CD4-positive, alpha-beta T cell treated with Interferon alpha-2 for 1 hour (primary cell): ENCODE data around the gene IFI27.
A peak's percentile ranks its signal among the peaks of the same experiment; 100 is the strongest.
"Not testable (repeated sequence)": the region's sequence is repeated elsewhere in the genome, so short reads cannot be mapped to it uniquely, and the experiment has no call there.

ENCODE experiments used
- DNase-seq, 2 donors: peaks; one replicate each; pipeline ENCODE4 v3.0.0-alpha.2; 2020 to 2022

Gene IFI27

DNA sequence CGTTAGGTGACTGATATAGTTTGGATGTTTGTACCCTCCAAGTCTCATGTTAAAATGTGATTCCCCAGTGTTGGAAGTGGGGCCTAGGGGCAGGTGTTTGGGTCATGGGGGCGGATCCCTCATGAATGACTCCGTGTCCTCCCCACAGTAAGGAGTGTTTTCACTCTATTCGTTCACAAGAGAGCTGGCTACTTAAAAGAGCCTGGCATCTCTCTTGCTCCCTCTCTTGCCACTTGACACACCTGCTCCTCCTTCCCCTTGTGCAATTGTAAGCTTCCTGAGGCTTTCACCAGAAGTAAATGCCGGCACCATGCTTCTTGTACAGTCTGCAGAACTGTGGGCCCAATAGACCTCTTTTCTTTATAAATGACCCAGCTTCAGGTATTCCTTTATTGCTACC, 16.3 kb downstream of the IFI27 start:
- DNase-seq = no peak

DNA sequence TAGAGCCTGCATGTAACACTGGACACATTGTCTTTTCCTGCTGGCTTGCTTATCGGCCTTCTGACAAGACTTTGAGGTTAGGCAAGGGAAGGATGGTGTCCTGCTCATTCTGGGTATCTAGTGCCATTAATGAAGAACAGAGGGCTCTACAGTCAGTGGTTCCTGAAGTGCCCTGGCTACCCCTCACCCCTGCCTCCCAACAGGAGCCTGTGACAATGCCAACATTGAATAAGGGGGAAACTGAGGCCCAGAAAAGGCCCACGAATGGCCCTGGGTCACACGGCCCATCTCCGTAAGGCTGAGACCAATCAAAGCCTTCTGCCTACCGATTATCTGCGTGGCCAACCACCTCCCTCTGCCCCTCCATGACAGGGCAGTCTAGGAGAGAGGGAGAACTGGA, 16.8 kb downstream of the IFI27 start:
- no peak for DNase-seq

DNA sequence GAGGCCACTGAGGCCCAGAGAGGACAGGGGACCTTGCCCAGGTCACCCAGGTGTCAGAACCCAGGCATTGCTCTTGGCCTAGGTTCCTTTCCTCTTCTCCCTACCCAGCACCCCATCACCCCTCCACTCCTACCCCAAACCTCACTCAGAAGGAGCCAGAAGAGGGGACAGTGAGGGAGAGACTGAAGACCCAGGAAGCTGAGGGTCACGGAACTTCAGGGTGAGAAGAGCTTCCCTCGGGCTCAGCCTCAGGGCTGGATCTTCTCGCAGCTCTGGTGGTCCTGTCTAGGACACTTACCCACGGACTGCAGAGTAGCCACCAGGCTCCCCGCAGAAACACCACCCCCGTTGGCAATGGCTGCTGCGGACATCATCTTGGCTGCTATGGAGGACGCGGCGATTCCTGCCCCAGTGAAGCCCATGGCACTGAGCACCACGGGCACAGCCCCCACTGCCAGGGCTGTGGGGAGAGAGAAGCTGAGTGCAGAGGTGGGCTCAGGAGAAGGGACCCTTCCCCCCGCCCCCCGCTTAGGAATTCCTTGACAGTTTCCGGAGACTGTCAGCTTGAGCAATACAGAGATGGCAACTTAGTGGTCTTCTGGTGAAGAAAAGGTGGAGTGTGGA, 17.8 kb downstream of the IFI27 start:
- DNase-seq = no peak

DNA sequence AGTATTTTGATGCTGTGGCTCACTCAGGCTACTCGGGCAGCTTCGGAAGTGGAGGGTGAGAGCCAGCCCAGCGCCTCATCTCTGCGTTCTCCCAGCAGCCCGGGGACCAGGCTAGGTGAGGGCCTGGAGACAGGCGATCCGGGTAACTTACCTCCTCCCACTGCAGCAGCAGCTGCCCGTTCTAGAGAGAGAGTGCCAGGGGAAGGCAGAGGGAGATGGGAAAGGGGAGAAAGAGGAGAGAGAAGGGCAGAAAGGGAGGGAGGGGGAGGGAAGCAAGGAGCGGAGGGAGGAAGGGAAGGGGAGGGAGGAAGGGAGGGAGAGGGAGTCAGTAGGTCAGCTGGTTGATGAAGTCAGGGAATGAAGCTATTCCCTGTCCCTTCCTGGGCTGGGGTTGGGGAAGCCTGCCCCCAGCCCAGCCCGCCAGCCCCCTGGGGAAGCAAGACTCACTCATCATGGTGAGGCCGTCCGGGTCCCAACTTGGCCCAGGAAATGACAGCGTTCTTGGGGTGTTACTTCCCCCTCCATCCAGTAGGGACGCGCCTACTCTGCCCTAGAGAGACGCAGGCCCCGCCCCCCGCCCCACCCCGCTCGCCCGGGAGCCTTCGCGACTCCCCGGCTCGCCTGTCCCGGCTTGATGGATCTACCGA, 18.7 kb downstream of the IFI27 start, which contains the start of gene IFI27L2:
IFI27L2 (minus strand) TSS at position 494 of the 647 bp plus-strand sequence; CDS start at position 454, 40 bp downstream.
- peak; percentile 59 to 79 for DNase-seq

DNA sequence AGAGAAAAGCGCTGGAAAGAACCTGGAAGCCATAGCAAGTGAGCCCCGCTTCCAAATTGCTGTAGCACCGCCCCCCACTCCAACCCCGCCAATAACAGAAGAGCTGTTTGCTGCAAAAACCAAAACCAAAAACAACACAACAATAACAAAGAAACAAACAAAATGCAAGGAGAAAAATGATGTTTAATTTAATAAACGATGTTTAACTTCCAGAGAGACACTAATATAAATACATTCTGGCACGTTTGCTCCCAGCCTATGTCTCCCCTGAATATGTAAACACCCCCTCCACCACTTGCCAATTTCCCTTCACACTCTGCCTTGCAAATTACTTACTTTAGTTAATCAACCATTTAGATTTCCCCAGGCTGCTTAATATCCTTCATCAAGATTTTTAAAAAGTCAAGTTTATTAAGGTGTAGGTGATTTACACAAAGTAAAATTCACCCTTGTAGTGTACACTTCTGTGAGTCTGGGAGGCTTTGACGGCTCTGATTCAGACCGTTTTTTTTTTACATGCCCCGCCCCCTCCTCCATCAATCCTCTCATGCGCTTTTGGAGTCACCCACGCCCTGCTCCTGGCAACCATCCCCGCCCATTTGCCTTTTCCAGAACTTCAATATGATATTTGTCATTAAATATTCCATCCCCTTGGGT, 19.4 kb downstream of the IFI27 start:
- DNase-seq = peak in 1 of 2 donors; percentile 33

DNA sequence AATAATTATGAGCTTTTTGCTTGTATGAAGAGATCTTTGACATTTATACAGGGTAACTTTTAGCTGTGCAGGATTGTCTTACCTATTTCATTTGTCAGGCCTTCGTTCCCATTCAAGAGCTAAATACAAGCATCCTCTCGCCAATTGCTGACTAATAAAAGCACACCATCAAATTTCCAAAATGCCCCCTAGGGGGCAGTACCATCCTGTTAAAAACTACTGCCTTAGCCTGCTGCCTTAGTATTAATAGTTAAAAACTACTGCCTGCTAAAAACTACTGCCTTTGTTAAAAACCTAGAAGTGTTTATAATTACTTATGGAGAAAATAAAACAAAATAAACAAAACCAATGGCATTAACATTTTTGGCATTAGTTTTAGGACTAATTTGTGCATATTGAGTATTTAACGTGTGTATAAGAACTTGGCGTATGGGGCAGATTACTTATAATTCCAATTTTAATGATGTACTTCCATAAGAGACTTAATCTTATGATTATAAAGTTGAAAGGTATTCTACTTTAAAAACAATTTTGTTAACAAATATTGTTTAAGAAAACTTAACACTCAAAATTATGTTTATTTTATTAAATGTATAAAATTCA, 21.9 kb downstream of the IFI27 start:
- peak; percentile 61 to 84 for DNase-seq

DNA sequence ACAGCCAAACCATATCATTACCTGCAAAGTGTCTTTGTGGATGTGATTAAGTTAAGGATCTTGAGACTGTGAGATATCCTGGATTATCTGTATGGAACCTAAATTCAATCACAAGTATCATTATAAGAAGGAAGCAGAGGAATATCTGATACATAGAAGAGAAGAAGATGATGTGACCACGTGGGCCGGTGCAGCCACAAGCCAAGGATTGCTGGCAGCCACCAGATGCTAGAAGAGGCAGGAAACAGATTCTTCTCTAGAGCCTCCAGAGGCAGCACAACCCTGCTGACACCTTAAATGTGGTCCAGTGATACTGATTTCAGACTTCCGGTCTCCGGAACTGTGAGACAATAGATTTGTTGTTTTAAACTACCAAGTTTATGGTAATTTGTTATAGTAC, 24.9 kb downstream of the IFI27 start:
- no peak for DNase-seq

DNA sequence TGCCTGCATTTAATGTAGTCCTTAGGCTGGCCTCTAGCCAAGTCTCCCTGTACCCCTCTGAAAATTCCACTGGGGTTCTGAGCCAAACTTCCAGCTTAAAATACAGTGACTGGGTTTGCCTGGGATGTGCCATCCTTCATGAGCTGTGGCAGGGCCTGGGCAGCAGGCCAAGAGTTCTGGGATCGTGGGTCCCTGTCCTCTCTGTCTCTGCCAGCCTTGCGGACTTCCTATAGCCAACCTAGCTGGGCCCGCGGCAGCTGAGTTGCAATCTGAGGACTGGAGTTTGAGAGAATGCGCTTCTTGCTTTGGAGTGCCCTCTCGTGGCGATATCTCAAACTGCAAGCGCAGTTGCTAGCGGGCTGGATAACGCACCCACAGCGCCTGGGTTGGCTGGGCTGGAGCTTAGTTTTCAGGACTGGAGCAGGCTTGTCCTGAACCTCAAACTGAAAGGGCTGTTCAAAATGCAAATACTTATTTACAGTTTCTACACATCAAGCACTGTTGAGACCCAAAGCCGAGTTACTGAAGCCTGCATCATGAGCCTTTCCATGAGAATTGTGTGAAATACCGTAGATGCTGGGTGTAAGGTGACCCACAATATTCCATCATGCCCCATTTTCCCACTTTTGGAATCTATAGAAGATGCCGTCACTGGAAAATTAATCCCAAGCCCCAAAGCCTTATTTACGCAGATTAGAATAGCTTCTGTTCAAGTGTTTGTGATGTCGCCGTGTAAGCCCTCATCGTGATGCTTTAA, 26.2 kb downstream of the IFI27 start:
- peak; percentile 81 to 88 for DNase-seq

DNA sequence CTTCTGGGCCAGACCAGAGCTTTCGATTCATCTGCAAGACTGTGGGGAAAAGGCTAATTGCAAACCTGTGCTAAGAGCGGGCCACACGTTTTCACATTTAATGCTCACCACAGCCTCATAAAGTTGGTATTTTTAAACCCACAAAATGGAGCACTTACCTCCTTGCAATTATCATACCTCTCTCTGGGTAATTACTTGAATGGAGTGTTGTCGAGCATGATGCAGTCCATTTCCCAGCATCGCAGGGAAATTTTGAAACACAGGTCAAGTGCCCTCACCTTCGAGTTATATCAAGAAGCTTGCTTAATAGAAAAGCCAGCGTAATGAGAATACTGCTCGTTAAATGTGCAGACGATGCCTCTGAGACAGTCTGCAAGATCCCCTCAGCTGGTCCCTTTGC, 27.7 kb downstream of the IFI27 start:
- DNase-seq = no peak

DNA sequence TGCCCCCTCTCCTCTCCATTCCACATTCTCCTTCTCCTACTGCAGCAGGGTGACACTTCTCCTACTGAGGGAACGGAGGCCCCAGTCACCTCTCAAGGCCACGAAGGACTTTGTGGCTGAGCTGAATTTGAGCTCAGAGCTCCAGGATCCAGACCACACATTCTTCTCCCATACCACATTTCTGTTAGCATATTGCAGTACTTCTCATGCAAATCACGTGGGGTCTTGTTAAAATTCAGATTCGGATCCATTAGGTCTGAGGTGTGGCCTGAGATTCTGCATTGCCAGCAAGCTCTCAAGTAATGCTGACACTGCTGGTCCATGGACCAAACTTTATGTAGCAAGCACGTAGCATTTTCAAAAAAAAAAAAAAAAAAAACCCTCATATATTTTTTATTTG, 28.5 kb downstream of the IFI27 start:
- DNase-seq = no peak

DNA sequence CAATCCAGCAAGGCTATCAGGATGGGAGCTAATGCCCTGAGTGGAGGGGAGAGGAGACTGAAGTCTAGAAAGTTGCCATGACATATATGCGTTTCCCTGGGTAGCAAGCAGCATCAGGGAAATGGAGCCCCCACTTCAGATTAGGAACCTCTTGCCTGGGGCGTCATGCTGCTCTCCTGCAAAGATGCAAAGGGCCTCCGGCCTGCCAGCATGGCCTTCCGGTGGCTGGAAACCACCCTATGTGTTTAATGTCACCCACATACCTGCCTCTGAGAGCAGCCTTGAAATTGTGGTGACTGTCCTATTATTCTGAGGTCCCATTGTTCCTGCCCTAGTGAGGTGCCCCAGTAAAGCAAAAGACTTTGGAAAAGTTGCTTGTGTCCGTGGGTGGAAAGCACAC, 28.9 kb downstream of the IFI27 start:
- no peak for DNase-seq

DNA sequence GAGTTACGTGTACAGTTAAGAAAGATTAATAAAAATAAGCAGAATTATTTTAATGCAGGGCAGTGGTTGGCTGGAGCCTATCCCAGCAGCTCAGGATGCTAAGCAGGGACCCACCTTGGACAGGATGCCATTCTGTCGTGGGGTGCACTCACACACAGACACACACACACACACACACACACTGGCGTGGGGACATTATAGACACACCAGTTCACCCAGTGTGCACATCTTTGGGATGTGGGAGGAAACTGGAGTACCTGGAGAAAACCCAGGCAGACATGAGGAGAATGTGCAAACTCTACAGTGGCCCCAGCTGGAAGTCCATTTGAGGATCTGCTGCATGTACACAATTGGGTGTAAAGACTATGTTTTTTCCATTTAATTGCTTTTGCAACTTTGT, 31.7 kb downstream of the IFI27 start:
- DNase-seq = no peak

DNA sequence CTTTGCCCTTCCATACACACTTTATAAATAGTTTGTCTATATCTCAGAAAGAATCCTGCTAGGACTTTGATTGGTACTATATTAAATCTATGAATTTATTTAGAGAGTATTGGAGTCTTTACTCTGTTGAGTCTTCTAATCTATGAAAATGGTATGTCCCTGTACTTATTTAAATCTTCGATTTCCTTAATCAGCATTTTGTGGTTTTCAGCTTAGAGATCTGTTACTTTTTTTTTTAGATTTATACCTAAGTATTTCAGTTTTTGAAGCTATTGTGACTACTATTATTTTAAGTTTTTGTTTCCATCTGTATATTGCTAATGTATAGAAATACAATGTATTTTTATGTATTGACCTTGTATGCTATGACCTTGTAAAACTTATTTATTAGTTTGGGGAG, 32.3 kb downstream of the IFI27 start:
- DNase-seq = no peak

DNA sequence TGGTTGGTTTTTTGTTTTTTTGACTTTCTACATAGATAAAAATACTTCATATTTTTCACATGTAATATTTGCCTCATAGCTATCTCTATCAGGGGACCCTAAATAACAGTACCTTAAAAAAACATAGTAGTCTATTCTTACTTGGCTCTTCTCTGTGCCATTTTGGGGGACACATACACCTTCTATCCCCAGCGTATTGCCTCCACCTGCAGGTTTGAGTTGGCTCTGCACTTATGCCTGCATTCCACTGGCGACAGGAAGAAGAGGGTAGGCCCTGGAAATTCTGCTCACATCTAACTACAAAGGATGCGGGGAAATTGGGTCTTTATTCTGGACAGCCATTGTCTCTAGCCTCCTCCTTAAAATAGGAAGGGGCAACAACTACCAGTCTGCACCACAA, 32.7 kb downstream of the IFI27 start:
- DNase-seq = no peak

DNA sequence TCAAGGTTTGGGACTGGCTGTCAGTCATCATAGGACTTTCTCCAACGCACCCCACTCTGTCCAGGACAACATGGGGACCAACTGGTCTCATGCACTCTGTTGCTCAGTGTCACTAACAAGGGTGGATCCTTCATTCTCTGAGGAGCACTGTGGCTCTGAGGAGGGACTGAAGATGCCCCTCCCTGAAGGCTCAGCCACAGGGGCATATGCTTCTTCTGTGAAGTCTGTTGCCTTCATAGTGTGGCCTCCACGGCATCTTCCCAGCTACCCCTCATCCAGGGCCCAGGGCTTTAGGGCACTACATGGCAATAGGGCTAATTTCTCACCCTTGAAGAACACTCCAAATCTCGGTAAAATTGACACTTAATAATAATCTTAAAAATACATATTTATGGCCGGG, 33.2 kb downstream of the IFI27 start:
- no peak for DNase-seq

DNA sequence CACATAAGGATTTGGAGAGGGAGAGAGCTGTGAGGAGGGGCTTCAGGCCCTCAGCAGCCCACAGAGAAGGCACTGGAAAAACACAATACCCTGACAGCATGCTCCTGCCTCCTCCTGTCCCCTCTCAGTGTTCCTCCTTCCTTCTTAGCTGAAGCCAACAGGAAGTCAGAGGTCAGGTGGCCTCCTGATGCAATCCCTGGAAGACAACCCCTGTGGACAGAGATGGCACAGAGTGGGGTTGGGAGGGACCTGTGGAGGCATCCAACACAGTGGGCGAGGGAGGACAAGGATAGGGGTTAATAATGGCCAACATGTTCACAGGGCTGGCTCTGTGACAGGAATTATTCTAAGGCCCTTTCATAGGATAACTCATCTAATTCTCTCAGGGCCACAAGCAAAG, 34.2 kb downstream of the IFI27 start:
- no peak for DNase-seq

DNA sequence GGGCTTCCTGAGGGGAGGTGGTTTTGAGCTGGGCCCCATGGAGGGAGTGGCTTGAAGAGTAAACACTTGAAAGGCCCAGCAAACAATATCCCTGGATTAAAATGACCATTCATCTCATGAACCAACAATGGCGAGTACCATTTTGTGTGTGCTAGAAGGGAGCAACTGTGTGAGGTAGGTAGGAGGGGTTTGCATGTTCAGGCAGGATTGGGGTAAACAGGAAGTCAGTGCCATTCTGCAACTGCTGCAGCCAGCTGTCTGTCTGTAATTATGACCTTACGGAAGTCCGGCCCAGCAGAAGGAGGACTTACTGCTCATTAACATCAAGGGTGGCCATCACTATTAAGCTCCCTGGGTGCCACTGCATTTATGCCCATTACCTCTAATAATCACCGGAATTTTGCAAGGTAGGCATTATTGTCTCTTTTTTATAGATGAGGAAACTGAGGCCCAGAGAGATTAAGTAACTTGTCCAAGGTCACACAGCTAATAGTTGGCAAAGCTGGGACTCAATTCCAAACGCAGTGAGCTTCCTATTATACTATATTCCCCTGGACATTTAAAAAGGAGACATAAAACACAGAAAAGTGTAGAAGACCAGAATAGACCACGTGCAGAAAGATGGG, 35.5 kb downstream of the IFI27 start:
- no peak for DNase-seq

DNA sequence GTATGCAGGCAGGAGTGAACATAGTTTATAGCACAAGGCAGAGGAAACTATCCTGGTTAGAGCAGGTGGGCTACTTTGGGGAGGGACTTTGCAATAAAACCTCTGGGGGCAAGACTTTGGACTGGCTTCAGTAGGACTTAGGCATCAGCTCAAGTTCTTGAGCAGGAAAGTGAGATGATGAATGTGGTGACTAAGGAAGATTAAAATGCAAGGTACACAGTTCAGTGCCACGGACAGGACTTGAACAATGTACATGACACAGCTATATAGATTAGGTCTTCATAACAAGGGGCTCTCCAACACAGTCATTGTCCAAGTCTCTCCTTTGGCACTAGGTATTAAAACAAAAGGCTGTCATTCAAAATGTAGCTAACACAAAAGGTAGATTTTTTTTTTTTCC, 42.1 kb downstream of the IFI27 start:
- no peak for DNase-seq

DNA sequence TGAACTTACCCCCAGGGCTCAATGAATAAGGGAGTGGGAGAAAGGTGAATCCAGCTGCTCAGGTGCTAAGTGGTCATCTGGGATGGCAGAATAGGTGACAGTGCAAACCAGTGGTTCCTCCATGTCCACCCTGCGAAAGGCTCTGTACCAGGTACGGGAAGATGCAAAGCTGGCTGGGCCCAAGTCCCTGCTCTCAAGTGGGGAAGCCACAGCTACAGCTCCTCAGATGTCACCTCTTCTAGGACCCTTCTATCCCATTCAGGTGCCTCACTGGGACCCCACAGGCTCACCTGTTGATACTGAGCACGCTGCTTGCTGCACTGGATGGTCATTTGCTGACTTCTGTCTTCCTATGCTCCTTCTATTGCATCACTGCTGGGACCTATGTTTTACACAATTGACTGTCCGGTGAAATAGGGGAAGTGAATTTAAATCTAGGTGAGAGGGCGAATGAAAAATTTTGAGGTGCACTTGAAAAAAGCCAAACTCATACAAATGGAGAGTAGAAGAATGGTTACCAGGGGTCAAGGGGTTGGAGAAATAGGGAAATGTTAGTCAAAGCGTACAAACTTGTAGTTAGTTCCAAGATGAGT, 43.3 kb downstream of the IFI27 start:
- DNase-seq = no peak

DNA sequence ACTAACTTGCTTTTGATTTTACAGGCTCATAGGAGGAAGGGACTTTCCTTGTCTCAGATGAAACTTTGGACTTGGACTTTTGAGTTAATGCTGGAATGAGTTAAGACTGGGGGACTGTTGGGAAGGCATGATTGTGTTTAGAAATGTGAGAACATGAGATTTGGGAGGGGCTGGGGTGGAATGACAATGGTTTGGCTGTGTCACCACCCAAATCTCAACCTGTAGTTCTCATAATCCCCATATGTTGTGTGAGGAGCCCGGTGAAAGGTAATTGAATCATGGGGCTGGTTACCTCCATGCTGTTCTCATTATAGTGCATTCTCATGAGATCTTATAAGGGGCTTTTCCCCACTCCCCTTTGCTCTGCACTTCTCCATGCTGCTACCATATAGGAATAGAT, 45.6 kb downstream of the IFI27 start:
- DNase-seq = not testable (repeated sequence)

DNA sequence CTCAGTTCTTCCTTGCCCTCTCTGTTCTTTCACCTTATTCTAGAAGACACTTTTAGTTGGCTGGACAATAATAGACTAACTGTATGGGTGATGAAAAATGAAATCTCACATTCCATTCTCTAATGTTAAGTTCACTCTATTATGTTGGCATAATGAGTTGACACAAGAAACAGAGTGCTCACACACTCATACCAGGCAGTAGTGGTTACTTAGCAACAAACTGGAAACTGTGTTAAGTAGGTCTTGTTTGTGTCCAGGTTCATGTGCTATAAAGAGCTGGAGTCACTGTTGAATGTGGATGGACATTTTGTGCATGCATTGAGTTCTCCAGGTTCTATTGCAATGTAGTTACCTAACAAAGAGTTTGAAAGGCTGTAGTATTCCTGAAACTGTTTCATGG, 46.7 kb downstream of the IFI27 start:
- no peak for DNase-seq

DNA sequence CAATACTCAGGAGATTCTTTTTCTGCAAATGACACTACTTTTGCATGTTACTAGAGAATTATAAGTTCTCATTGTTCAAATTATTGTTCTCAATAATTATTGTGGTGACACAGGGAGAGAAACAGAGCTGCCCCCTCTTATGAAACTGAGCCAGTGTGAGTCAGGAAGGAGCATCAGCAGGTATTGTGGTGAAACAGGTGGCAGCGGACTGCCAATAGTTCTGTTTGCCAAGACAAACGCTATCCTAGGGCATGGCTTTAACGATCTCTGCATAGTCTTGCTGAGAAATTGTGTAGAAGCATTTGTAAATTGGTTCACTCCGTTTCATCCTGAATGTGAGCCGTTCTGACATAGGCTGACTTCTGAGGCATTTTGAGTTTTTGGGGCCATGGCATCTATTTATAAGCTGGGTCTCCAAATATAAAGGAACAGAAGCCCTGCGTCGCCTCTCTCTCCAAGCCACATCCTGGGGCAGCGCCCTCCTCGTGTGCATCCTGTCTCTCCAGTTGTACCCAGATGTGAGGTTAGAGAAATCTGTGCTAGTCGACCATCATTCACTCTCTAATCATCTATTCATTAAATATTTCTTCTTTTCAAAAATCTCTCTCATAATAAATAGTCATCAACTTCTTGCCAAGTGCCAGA, 47.8 kb downstream of the IFI27 start:
- DNase-seq = peak; percentile 27 to 52
